Stimulated activated CD4-positive, alpha-beta T cell treated with anti-CD3 and anti-CD28 coated beads, TNF-alpha, amount 100 ng/mL, for 4 hours (primary cell): Measurements from ENCODE around the gene SEL1L2.
"Not testable (repeated sequence)": the region's sequence is repeated elsewhere in the genome, so short reads cannot be mapped to it uniquely, and the experiment has no call there.

ENCODE experiments used
- DNase-seq, 3 experiments: peaks; one replicate each; pipeline ENCODE4 v3.0.0-alpha.2; 2020; ENCODE audit warnings: low read depth in 3 of 3

The SEL1L2 gene, protein sequence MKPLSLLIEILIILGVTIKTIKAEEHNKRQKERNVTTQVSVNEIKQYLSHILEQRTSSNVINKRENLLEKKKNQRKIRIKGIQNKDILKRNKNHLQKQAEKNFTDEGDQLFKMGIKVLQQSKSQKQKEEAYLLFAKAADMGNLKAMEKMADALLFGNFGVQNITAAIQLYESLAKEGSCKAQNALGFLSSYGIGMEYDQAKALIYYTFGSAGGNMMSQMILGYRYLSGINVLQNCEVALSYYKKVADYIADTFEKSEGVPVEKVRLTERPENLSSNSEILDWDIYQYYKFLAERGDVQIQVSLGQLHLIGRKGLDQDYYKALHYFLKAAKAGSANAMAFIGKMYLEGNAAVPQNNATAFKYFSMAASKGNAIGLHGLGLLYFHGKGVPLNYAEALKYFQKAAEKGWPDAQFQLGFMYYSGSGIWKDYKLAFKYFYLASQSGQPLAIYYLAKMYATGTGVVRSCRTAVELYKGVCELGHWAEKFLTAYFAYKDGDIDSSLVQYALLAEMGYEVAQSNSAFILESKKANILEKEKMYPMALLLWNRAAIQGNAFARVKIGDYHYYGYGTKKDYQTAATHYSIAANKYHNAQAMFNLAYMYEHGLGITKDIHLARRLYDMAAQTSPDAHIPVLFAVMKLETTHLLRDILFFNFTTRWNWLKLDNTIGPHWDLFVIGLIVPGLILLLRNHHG

DNA sequence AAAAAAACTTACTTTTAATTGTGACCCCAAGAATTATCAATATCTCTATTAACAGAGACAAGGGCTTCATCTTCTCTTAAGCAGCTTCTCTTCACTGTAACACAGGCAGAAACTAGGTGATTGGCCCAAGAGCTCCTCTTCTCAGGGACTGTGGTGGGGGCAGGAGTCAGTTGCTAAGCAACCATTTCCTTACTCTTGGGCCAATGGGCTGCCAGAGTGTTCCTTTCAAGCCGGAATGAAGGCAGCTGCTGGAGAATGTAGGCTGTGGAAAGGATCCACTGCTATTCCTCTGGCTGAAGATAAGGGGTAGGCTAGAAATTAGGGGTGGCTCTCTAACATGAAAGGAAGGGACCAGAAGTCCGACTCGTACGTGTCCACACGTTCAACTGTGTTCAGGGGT, at the start of gene SEL1L2:
TSS of gene SEL1L2 (minus strand) at position 150 of the 400 bp plus-strand sequence. CDS start at position 70, 80 bp downstream.
- DNase-seq = no peak

DNA sequence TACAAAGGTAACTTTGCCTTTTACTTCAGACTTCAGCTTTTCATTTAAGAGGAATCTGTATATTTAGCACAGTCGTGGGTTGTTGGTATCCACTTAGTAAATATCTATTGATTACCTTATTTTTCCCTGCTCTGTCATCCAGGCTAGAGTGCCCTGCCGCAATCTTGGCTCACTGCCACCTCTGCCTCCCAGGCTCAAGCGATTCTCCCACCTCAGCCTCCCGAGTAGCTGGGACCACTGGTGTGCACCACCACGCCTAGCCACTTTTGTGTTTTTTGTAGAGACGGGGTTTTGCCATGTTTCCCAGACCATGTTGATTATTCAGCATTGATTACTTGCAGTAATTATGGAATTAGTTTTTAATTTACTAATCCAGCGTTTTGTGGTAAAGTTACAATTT, 46.2 kb upstream of the SEL1L2 start:
- no peak for DNase-seq

DNA sequence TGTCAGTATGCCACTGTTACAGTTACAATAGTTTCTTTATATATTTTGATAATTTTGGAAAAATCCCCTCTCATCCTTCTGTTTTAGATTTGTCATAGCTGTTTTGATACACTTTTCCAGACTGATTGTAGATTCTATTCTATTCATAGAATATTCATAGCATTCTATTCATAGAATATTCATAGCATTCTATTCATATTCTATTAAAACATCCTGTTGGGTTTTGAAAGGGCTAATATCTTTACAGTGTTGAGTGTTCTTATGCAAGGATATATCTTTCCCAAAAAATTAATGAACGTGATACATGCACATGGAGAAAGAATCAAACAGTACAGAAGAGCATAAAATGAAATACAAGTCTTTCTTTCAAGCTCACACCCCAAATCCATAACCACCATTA, 42.9 kb upstream of the SEL1L2 start:
- no peak for DNase-seq

DNA sequence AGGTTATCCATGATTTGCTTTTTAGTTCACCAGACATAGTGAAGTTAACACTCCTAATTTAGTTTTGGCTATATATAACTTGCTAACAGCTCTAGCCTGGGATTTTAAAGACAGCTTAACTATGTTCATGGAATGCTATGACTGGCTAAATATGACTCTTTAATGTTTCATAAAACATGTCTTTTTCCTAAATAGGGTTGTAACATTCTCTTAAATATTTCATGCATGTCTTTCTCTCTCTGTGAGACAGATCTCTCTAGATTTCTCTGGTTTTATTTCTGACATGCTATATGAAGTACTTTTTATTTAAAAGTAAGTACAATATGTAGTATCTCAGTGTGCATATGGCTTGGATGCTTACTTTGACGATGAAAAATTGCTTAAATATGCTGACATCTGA, 40.6 kb upstream of the SEL1L2 start:
- no peak for DNase-seq

DNA sequence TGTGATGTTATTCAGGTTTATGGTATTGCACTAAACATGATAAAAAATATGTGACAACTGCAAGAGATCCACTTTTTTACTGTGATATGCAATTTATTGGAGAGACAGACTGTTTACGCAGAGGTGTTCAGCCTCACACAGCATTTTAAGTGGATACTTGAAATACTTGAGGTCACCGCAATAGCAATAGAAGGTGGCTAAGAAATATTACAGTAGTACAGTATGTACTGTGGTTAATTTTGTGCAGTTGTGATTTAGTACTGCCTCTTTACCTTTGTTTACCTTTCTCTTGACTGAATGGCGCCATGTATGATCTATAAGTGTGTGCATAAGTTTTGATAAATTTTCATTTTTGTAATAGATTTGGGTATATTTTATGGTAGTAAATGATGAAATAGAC, 22.3 kb upstream of the SEL1L2 start:
- no peak for DNase-seq

GRCh38 chr20:14009208-14009607, 18.8 kb upstream of the SEL1L2 start:
- no peak for DNase-seq

DNA sequence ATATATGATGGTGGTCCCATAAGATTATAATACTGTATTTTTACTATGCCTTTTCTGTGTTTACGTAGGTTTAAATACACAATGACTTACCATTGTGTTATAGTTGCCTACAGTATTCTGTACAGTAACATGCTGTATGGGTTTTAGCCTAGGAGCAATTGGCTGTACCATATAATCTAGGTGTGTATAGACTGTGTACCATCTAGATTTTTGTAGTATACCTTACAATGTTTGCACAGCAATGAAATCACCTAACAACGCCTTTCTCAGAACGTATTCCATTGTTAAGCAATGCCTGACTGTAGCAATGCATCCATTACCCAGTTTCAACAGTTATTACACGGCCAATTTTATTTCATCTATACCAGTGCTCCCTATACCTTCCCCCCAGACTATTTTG, 15.6 kb upstream of the SEL1L2 start:
- no peak for DNase-seq

DNA sequence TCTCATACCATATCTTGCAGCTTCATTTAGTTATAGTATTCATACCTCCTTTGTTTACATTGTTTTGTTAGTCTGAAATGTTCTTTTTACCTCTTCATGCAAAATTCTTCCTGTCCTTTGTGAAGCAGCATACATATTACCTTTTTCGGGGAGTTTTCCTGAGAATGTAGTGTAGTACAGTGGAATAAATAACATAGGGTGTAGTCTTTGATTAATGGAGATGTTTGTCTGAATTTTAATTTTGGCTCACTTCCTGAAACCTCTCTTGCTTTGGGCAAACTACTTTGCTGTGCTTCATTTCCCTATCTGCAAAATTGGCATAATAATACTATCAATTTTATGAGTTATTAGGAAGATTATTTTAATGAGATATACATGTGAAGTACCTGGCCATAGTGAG, 10.5 kb upstream of the SEL1L2 start:
- DNase-seq = no peak

DNA sequence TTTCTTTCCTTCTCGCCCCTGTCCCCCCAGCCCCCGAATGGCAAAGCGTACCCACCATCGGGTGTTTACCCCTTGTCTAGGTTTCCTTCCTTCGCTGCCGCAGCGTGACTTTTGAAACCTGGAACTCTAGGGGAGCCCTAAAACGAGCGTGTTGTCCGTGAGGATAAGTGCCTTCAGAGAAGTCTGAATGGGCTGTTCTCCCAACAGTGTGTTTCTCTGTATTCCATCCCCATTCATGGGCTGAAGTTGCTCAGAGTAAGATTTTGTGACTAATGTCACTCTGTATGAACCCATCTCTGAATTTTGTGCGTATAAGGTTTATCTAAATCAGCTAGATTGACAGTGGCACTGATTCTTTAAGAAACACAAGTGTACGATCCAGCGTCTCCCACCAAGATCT, 5.9 kb upstream of the SEL1L2 start:
- no peak for DNase-seq

- DNase-seq = no peak
These were observed 5.4 kb upstream of the SEL1L2 start for GRCh38 chr20:13995841-13996240.

DNA sequence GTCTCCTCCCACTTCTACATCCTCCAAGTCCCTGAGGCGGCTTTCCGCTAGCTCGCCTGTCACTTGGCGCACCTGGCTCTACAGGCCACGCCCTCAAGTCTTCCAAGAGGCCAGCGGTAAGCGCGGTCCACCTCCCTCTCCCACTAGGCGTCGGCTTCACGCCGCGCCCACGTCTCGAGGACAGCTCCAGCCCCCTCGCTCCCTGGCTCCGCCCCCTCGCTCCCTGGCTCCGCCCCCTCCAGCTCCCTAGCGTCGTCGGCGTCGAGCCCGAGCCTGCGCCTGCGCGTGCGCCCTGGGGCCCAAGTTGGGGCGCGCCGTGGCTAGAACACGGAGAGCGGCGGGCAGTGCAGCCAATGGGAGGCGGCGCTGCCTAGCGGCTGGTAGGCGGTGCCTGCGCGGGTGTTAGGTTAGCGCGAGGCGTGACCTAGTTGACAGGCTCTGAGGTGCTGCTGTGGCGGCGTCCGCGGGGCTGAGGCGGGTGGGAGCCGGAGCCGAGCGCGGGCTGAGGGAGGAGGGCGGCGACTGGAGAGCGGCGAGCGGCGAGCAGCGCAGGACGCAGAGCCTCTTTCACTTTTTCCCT, 4.8 kb upstream of the SEL1L2 start, which contains the start of gene MACROD2:
TSS of gene MACROD2 (plus strand) at position 431 of the 580 bp plus-strand sequence.
- peak in 2 of 3 experiments; percentile 1 to 4 for DNase-seq

GRCh38 chr20:13991955-13992354, 1.5 kb upstream of the SEL1L2 start:
- DNase-seq = not testable (repeated sequence)

DNA sequence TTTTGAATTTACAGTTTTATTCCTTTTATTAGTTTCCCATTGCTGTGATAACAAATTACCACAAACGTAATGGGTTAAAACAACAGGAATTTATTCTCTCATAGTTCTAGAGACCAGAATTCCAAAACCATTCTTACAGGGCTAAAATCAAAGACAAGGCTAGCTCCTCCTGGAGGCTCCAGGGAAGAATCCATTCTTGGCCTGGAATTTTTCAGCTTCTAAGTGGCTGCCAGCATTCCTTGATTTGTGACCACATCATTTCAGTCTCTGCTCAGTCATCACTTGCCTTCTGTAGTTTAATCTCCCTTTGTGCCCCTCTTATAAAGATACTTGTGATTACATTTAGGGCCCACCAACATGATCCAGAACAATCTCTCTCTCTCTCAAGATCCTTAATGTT, 897 bp upstream of the SEL1L2 start:
- DNase-seq = no peak

DNA sequence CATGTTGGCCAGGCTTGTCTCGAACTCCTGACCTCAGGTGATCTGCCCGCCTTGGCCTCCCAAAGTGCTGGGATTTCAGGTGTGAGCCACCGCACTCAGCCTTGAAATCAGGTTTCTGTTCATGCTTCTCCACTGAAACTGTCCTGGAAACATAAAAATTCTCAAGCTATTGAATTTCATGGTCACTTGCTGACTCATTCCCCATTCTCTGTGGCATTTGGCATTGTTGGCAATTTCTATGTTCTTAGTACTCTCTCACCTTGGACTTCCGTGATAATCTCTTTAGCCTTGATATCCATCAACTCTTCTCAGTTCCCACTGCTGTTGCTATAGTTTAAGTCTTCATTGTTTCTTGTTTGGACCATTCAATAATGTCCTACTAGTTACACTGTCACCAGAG, 6.2 kb downstream of the SEL1L2 start:
- DNase-seq = no peak

- DNase-seq = no peak
These were observed 29.9 kb downstream of the SEL1L2 start for GRCh38 chr20:13960525-13960924.

DNA sequence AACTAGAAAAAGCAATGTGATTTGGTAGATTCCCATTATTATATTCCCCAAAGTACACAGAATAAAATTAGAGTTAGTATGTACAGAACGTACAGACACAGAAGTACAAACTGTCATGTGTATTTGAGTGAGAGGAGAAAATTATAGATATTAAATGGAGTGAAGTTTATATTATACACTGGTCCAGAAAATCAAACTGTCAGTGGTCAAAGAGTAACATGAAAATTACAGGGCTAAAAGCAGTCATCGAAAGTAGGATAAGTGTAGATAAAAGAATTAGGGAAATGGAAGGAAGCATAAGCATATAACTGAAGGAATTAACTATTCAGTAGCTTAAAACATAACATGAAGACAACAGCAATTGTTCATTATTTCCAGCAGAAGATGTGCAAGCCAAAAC, 30.3 kb downstream of the SEL1L2 start:
- no peak for DNase-seq

- DNase-seq = no peak
These were observed 37.2 kb downstream of the SEL1L2 start for GRCh38 chr20:13953227-13953626.

DNA sequence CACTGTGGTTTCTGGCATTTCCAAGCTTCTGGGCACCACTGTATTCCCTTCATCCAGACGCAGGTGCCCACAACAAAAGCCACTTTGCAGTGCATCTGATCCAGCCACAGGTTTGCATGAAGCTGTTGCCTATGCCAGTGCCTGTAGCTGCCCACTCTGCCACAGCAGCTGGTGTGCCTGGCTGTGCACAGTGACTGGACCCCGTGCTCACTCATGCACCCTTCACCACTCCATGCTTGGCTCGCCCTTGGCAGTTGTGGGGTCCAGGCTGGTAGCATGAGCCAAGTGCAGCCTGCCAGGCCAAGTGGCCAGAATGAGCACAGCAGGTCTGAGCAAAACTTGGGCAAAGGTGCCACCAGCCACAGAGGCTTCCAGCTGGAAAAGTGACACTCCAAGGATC, 42.7 kb downstream of the SEL1L2 start:
- DNase-seq = no peak

DNA sequence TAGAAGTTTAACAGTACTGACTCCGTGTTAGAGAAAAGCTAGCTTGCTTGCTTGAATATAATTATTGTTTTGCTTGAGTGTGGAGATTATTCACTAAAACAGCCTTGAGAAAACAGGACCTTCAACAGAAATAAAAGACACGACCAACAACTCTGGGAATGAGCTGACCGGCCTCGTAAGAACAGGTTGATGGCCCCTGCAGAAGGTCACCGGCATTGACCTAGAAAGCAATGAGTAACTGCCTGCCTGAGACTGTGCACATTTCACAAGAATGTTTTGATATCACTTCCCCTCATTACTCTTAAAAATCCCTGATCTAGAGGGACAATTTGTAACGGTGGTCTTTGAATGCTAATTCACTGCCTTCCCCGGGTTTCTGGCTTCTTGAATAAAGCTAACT, 49.4 kb downstream of the SEL1L2 start:
- no peak for DNase-seq

- DNase-seq = no peak
These were observed 53.4 kb downstream of the SEL1L2 start for GRCh38 chr20:13936781-13937576.

DNA sequence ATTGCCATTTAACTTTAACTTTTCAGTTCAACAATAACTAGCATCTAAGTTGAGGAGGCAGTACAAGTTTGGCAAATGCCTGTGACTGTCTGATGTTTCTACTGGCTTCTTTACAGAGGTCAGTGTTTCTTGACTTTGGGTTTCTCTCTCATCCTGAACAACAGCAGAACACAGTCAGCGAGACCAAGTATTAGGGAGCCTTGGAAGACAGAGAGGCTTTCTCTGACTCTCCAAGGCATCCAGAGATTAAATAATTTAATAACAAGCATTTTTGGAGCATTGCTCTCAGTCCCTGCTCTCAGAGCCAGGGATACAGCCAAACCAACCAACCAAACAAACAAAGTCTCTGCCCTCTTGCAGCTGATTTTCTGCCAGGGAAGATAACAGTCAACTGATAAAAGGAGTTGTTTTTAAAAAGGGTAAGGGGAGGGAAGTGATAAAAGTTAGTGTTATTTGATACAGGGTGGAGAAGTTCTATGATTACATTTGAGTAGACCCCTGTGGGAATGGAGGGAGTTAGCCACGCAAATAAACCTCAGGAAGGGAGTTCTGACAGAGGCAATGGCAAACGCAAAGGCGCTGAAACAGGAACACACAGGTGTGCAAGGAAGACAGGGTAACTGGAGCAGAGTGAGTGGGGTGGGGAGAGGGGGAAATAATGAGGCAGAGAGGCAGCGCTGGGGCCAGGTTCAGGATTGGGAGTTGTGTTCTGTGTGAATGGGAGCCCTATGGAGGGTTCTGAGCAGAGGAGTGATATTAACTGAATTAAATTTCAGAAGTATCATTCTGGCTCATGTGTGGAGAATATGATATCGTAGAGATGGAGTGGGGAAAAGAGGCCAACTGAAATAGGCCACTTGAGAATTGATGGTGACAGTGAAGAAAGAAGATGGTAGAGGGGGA, 55.2 kb downstream of the SEL1L2 start:
- DNase-seq = no peak
